ENCODE measurements around the gene PLEK2. TPM values are rescaled to one million over a fixed set of nuclear protein-coding genes. Genes with fewer than 3 reads are reported as not detected.
"Not testable (repeated sequence)": the region's sequence is repeated elsewhere in the genome, so short reads cannot be mapped to it uniquely, and the experiment has no call there.

The PLEK2 gene
- total RNA-seq, 4 donors from 2014 or later, result 18.1 to 39.7 (median 24.7) TPM

DNA sequence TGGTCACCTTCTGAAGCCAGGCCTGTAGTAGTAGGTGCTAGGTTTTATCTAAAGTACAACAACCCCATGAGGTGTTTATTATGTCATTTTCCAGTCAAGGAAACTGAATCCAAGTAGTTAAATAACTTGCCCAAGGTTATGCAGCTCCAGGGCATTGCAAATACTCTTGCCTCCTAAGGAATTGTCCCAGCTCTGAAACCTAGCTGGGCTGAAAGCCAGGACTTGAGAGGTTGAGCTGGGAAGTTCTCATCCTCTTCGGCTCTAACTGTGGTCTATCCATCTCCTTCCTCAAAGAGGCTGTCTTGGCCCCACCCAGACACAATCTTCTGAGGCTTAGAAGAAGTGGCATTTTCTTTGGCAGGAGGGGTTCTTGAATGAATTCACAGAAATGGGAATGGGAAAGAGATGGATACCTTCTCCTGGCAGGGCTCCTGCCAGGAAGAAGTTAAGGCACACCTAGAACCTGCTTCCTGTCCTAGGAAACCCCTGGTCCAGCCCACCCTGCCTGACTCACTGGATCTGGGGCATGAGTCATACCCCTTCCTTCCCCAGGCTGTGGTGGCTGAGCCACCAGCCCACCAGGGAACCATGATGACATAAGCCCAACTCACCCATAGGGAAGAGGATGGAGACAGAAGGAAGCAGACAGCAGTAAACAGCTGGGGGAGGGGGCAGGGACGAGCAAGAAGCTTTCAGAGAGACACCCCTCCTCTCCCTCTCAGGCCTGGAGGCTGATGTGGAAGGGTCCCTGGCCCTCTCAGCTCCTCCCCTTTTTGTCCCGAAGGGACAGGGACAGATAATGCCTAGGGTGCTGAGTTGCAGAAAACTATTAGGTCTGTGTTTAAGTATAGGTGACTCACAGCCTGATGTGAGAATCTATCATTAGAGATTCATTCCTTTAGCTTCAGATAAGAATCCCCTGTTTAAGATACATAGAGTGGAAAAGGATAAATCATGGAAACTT, 2.1 kb upstream of the PLEK2 start:
- no peaks in the 10 kb centered on the region for H3K9me3 ChIP-seq
- 46% methylated on average over 3 of the region's 3 CpGs for WGBS
- no peak overlapping the region for H3K27ac ChIP-seq
- H3K27me3 ChIP-seq, result peaks cover 11% of the 10 kb centered on the region
- peaks cover 50% of the 10 kb centered on the region for H3K4me1 ChIP-seq
- TF ChIP-seq POLR2A (IDR thresholded peaks at IDR 0.05) (no peak), EP300 (IDR thresholded peaks at IDR 0.05) (no peak), POLR2AphosphoS5 (IDR thresholded peaks at IDR 0.05) (no peak)
- TF ChIP-seq, protein P1, sequence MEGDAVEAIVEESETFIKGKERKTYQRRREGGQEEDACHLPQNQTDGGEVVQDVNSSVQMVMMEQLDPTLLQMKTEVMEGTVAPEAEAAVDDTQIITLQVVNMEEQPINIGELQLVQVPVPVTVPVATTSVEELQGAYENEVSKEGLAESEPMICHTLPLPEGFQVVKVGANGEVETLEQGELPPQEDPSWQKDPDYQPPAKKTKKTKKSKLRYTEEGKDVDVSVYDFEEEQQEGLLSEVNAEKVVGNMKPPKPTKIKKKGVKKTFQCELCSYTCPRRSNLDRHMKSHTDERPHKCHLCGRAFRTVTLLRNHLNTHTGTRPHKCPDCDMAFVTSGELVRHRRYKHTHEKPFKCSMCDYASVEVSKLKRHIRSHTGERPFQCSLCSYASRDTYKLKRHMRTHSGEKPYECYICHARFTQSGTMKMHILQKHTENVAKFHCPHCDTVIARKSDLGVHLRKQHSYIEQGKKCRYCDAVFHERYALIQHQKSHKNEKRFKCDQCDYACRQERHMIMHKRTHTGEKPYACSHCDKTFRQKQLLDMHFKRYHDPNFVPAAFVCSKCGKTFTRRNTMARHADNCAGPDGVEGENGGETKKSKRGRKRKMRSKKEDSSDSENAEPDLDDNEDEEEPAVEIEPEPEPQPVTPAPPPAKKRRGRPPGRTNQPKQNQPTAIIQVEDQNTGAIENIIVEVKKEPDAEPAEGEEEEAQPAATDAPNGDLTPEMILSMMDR (IDR thresholded peaks at IDR 0.05), result no peak
- DNase-seq (ENCODE audit: low spot score in 2 of 2), result no peak
- H3K36me3 ChIP-seq, result no peaks in the 10 kb centered on the region
- no peak overlapping the region for H3K4me3 ChIP-seq

DNA sequence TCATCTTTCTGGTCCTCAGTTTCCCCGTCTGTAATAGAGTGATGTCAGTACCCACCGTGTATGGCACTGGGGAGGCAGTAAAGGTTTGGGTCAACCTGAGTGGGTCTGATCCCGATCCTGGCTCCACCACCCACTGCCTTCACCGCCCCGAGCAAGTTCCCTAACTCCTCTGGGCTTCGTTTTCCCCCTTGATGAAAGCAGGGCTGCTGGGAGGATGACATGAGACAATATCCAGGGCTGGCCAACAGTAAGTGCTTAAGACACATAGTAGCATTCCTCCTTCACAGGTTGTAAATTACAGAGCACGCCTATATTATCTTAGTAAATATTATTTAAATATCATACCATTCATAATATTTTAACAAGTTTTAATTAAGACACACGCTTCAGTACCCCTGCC, 595 bp downstream of the PLEK2 start:
- TF ChIP-seq, protein P1 (IDR thresholded peaks at IDR 0.05), result no peak
- no peak for TF ChIP-seq POLR2A (IDR thresholded peaks at IDR 0.05)
- TF ChIP-seq POLR2AphosphoS5 (IDR thresholded peaks at IDR 0.05), result no peak
- TF ChIP-seq EP300 (IDR thresholded peaks at IDR 0.05), result no peak
- Histone ChIP-seq H3K27ac (peak overlapping the region; percentile 72), H3K4me3 (peak overlapping the region; percentile 61), H3K36me3 (no peaks in the 10 kb centered on the region), H3K27me3 (peaks cover 11% of the 10 kb centered on the region), H3K9me3 (no peaks in the 10 kb centered on the region), H3K4me1 (peaks cover 49% of the 10 kb centered on the region)
- DNase-seq (ENCODE audit: low spot score in 2 of 2), result no peak
- 25% methylated on average over 8 of the region's 8 CpGs for WGBS

DNA sequence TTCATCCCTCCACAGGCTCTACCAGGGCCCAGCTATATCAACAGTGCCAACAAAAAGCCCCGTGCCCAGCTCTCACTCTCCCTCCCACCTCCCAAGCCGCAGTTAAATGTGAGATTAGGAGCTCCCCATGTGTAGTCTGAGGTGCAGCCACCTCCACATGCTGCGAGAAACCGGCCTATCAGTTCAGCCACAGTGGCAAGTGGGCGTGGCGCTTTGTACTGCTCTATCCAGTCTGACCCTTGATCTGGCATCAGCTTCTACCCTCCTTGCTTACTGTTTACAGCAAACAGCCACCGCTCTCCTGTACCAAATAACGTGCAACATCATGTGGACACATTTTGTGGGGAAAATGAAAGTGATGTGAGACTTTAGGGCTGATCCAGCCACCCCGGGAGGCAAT, 1.7 kb downstream of the PLEK2 start:
- WGBS, result 49% methylated on average over 9 of the region's 9 CpGs
- Histone ChIP-seq H3K27me3 (peaks cover 11% of the 10 kb centered on the region), H3K4me1 (peaks cover 46% of the 10 kb centered on the region), H3K27ac (no peak overlapping the region), H3K9me3 (no peaks in the 10 kb centered on the region), H3K36me3 (no peaks in the 10 kb centered on the region), H3K4me3 (no peak overlapping the region)
- TF ChIP-seq EP300 (IDR thresholded peaks at IDR 0.05) (no peak), POLR2A (IDR thresholded peaks at IDR 0.05) (no peak), POLR2AphosphoS5 (IDR thresholded peaks at IDR 0.05) (no peak)
- TF ChIP-seq, protein P1 (IDR thresholded peaks at IDR 0.05), result no peak
- DNase-seq (ENCODE audit: low spot score in 2 of 2), result peak in 1 of 2 donors; percentile 52

DNA sequence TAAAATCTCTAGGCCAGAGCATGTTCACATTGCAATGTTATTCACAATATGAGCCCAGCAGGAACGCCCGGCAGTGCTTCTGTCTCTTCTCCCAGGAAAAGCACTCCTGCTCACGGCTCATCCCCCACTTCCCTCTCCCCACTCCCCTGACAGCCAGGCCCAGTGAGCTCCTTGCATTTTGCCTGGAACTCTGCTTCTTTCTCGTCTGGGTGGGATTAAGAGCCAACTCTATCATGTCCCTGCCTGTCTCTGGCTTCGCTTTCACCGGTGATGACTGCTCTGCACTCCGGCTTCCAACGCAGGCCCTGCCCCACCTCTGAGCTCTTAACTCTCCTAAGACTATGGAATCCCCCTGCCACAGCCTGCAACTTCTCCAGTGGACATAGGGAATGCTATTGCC, 2.5 kb downstream of the PLEK2 start:
- Histone ChIP-seq H3K4me1 (peaks cover 46% of the 10 kb centered on the region), H3K4me3 (no peak overlapping the region), H3K27ac (peak overlapping the region; percentile 2), H3K27me3 (peaks cover 11% of the 10 kb centered on the region), H3K9me3 (no peaks in the 10 kb centered on the region), H3K36me3 (no peaks in the 10 kb centered on the region)
- TF ChIP-seq, protein P1 (IDR thresholded peaks at IDR 0.05), result no peak
- no peak for TF ChIP-seq POLR2A (IDR thresholded peaks at IDR 0.05)
- no peak for TF ChIP-seq POLR2AphosphoS5 (IDR thresholded peaks at IDR 0.05)
- no peak for TF ChIP-seq EP300 (IDR thresholded peaks at IDR 0.05)
- 59% methylated on average over 8 of the region's 8 CpGs for WGBS
- DNase-seq (ENCODE audit: low spot score in 2 of 2), result peak in 1 of 2 donors; percentile 51

GRCh38 chr14:67408122-67408801, 3.7 kb downstream of the PLEK2 start:
- H3K27ac ChIP-seq, H3K9me3 ChIP-seq, H3K36me3 ChIP-seq, H3K4me3 ChIP-seq: not testable (repeated sequence)
- DNase-seq (ENCODE audit: low spot score in 2 of 2), result peak in 1 of 2 donors; percentile 10
- peaks cover 11% of the 10 kb centered on the region for H3K27me3 ChIP-seq
- H3K4me1 ChIP-seq, result peaks cover 37% of the 10 kb centered on the region
- WGBS, result 72% methylated on average over 7 of the region's 7 CpGs

Measured in suprapubic skin (tissue), 4 donors.